Measurements from ENCODE around the gene MED4. TPM values are rescaled to one million over a fixed set of nuclear protein-coding genes. Genes with fewer than 3 reads are reported as not detected.

Gene MED4
- total and polyA plus RNA-seq, 2 of the 8 experiments (the other 6 are each of a cell fraction or from before 2014, with no cell fraction given) = 25.7 to 48.1 TPM

- CTCF ChIA-PET (ENCODE audit: partially characterized antibody) = no interaction called here
- Histone ChIP-seq H2BK20ac (ENCODE audit: low read length) (no peak overlapping the region), H2BK120ac (replicated peaks; ENCODE audit: low read depth, low read length) (no peak overlapping the region), H3K27ac (ENCODE audit: low read depth, low read length) (no peak overlapping the region), H2BK5ac (ENCODE audit: low read depth, low read length) (no peak overlapping the region), H2BK15ac (ENCODE audit: low read length) (no peak overlapping the region), H4K20me1 (replicated peaks in 1 of 2; ENCODE audit: control insufficient read depth in 1 of 2, insufficient read depth in 2 of 2, low read length in 2 of 2) (no peaks in the 10 kb centered on the region), H3K4ac (replicated peaks; ENCODE audit: insufficient read length, low read depth, low read length) (no peak overlapping the region), H3K4me2 (ENCODE audit: insufficient read depth in 1 of 2, low read depth in 2 of 2, low read length in 2 of 2) (no peak overlapping the region), H2BK12ac (ENCODE audit: low read depth, low read length) (no peak overlapping the region), H3K23ac (ENCODE audit: insufficient read length) (no peak overlapping the region), H3K27me3 (replicated peaks in 1 of 4; ENCODE audit: control insufficient read depth in 3 of 4, extremely low read depth in 1 of 4, insufficient read depth in 3 of 4, low read length in 3 of 4) (no peaks in the 10 kb centered on the region), H3K36me3 (ENCODE audit: control insufficient read depth in 2 of 4, insufficient read depth in 4 of 4, low read length in 3 of 4) (peaks cover 0 to 20% (median 5%) of the 10 kb centered on the region in 4 experiments; a peak in 4 of 8 replicates), H4K91ac (replicated peaks; ENCODE audit: insufficient read length, low read length) (no peak overlapping the region), H3K4me3 (ENCODE audit: extremely low read depth in 1 of 4, insufficient read depth in 2 of 4, low read depth in 3 of 4, low read length in 4 of 4) (no peak overlapping the region), H3K9ac (replicated peaks in 1 of 4; ENCODE audit: extremely low read depth in 1 of 4, low read depth in 3 of 4, low read length in 3 of 4) (no peak overlapping the region), H3K4me1 (replicated peaks in 1 of 4; ENCODE audit: control insufficient read depth in 3 of 4, insufficient read depth in 4 of 4, low read length in 3 of 4) (no peaks in the 10 kb centered on the region), H3K18ac (ENCODE audit: extremely low read depth, low read length) (no peak overlapping the region), H3K9me3 (ENCODE audit: insufficient read depth in 2 of 2, low read depth in 1 of 2, low read length in 1 of 2) (peaks cover 0 to 8% of the 10 kb centered on the region in 2 experiments; a peak in 1 of 4 replicates), H3K23me2 (ENCODE audit: low read depth, low read length) (no peaks in the 10 kb centered on the region), H3K79me1 (ENCODE audit: low read depth, low read length) (no peaks in the 10 kb centered on the region), H4K5ac (ENCODE audit: insufficient read length, low read depth, low read length) (no peak overlapping the region), H3K79me2 (ENCODE audit: control insufficient read depth in 1 of 2, insufficient read depth in 2 of 2, low read length in 2 of 2) (no peaks in the 10 kb centered on the region), H2AFZ (ENCODE audit: low read length) (no peak overlapping the region), H4K8ac (ENCODE audit: extremely low read depth, insufficient read depth, low read length) (no peak overlapping the region), H3K56ac (replicated peaks; ENCODE audit: insufficient read length, low read depth, low read length) (no peak overlapping the region), H3K14ac (ENCODE audit: insufficient read length) (no peak overlapping the region), H2AK5ac (ENCODE audit: low read depth, low read length) (no peak overlapping the region)
- no peak for FAIRE-seq
- TF ChIP-seq NRF1 (IDR thresholded peaks at IDR 0.05; ENCODE audit: low read depth, low read length) (no peak), CHD1 (IDR thresholded peaks at IDR 0.05; ENCODE audit: low read depth, low read length) (no peak), BRCA1 (IDR thresholded peaks at IDR 0.05; ENCODE audit: low read depth, low read length) (no peak), ATF3 (IDR thresholded peaks at IDR 0.05; ENCODE audit: insufficient read depth, low read depth, low read length) (no peak)
- DNase-seq (ENCODE audit: low read depth in 1 of 2, low spot score in 2 of 2) = no peak
- POLR2A ChIA-PET (ENCODE audit: partially characterized antibody) = interaction anchor here (0.9 kb wide), 1 partner anchor 15 kb away, joined by 3 read pairs; no protein-coding TSS in a partner anchor
- 91% methylated on average over 6 of the region's 6 CpGs; no CpG with 5 or more reads in 1 of the 2 experiments for WGBS, 2 experiments (ENCODE audit: extremely low coverage in 1 of 2, insufficient coverage in 1 of 2, insufficient read length in 1 of 2, insufficient replicate concordance in 2 of 2, low coverage in 1 of 2, low lambda C conversion rate in 2 of 2, missing lambda C conversion rate in 1 of 2)
Observed at GRCh38 chr13:48054601-48055000, 40.3 kb downstream of the MED4 start.
